ENCODE results near the gene EVC2.

The EVC2 gene

DNA sequence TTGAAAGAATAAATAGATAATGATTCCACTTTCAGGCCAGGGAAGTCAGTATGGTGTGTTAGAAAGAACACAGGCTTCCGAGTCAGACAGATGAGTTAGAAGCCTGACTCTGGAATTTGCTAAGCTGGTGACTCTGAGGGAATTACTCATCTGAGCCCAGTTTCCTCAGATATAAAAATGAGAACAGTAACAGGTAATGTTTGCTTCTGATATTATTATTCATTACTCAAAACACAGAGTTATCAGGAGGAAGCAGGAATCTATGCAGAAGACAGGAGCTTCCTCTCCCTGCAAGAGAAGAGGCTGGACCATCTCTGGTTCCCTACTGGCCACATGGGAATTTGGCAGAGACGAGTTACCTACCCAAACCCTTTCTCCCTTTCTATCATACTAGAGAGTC, 163.1 kb downstream of the EVC2 start:
- Histone ChIP-seq H3K27ac (ENCODE audit: low read length) (no peak overlapping the region), H3K4me3 (ENCODE audit: low read length in 2 of 2) (no peak overlapping the region), H3K27me3 (ENCODE audit: control insufficient read depth in 1 of 2, insufficient read depth in 2 of 2, low read length in 2 of 2) (no peaks in the 10 kb centered on the region), H3K9ac (ENCODE audit: low read length in 2 of 2) (no peak overlapping the region), H3K4me1 (ENCODE audit: control insufficient read depth, insufficient read depth, low read length) (no peaks in the 10 kb centered on the region), H3K9me3 (ENCODE audit: control insufficient read depth in 2 of 2, low read length in 2 of 2) (peaks cover 0 to 3% of the 10 kb centered on the region in 2 donors), H3K36me3 (ENCODE audit: control insufficient read depth in 2 of 2, insufficient read depth in 2 of 2, low read length in 2 of 2) (no peaks in the 10 kb centered on the region)

DNA sequence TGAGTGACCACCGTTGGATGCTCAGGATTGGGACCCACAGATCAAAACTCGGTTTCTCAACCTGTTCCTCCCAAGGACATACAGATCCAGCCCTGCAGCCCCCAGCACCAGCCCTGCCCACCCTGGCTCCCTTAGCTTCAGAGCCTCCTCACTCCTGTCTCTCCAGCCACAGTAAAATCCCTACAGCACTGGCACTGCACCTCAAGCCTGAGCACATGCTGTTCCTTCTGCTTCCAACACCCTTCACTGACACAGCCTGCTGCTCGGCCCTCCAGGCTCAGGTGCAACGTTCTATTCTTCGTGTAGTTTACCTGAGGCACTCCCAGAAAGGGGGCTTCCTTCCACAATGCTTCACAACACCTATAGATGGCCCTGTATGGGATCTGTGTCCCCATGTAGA, 163.6 kb downstream of the EVC2 start:
- Histone ChIP-seq H3K27me3 (ENCODE audit: control insufficient read depth in 1 of 2, insufficient read depth in 2 of 2, low read length in 2 of 2) (no peaks in the 10 kb centered on the region), H3K36me3 (ENCODE audit: control insufficient read depth in 2 of 2, insufficient read depth in 2 of 2, low read length in 2 of 2) (no peaks in the 10 kb centered on the region), H3K4me1 (ENCODE audit: control insufficient read depth, insufficient read depth, low read length) (no peaks in the 10 kb centered on the region), H3K9me3 (ENCODE audit: control insufficient read depth in 2 of 2, low read length in 2 of 2) (peaks cover 0 to 3% of the 10 kb centered on the region in 2 donors), H3K27ac (ENCODE audit: low read length) (no peak overlapping the region), H3K9ac (ENCODE audit: low read length in 2 of 2) (no peak overlapping the region), H3K4me3 (ENCODE audit: low read length in 2 of 2) (no peak overlapping the region)

DNA sequence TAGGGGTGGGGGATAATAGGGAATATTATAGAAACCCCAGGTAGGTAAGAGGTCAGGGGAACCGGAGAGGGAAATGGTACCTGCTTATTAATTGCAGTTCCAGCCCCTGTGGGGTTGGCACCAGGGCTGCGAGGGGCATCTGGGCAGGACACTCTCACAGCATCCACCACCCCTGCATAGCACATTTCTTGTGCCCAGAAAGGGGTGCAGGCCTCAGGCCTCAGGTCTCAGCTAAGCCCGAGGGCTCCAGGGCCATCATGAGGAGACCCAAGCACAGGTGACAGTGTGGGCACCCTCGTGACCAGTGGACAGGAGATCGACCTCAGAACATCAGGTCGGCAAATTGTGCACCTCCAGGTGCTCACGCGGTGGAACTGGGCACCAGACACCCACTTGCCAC, 164.7 kb downstream of the EVC2 start:
- peaks cover 0 to 3% of the 10 kb centered on the region in 2 donors for H3K9me3 ChIP-seq (ENCODE audit: control insufficient read depth in 2 of 2, low read length in 2 of 2)
- no peaks in the 10 kb centered on the region for H3K27me3 ChIP-seq (ENCODE audit: control insufficient read depth in 1 of 2, insufficient read depth in 2 of 2, low read length in 2 of 2)
- H3K9ac ChIP-seq (ENCODE audit: low read length in 2 of 2): no peak overlapping the region
- no peak overlapping the region for H3K27ac ChIP-seq (ENCODE audit: low read length)
- no peaks in the 10 kb centered on the region for H3K36me3 ChIP-seq (ENCODE audit: control insufficient read depth in 2 of 2, insufficient read depth in 2 of 2, low read length in 2 of 2)
- no peak overlapping the region for H3K4me3 ChIP-seq (ENCODE audit: low read length in 2 of 2)
- H3K4me1 ChIP-seq (ENCODE audit: control insufficient read depth, insufficient read depth, low read length): no peaks in the 10 kb centered on the region

DNA sequence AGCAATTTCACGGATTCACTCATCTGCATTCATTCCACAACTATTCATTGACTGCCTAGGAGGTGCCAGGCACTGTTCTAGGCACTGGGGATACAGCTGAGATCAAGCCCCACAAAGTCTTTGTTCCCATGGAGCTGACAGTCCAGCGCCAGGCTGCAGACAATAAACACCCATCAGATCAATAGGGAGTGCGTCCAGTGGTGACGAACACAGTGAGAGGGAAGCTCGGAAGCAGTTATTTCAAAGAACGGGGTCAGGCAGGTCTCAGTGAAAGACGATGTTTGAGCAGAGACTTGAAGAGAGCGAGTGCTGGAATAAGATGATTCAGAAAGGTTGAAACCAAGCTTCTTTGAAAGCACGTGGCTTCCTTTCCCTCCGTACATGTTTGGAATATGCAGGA, 167.2 kb downstream of the EVC2 start:
- no peaks in the 10 kb centered on the region for H3K4me1 ChIP-seq (ENCODE audit: control insufficient read depth, insufficient read depth, low read length)

DNA sequence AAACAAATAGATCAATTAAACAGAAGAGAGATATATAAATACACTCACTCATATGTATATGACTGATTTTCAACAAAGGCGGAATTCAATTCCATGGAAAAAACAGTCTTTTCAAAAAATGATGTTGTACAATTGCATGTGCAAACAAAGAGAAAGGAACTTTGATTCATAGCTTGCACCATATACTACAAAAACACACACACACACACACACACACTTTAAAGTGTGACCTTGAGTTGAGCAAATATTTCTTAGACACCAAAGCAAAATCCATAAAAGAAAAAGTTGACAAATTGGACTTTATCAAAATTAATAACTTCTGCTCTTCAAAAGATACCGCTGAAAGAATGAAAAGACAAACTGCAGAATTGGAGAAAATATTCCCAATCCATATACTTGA, 168.8 kb downstream of the EVC2 start:
- Histone ChIP-seq H3K4me1 (ENCODE audit: control insufficient read depth, insufficient read depth, low read length) (no peaks in the 10 kb centered on the region), H3K36me3 (ENCODE audit: control insufficient read depth in 2 of 2, insufficient read depth in 2 of 2, low read length in 2 of 2) (peaks cover 0 to 2% of the 10 kb centered on the region in 2 donors), H3K27ac (ENCODE audit: low read length) (no peak overlapping the region), H3K9ac (ENCODE audit: low read length in 2 of 2) (no peak overlapping the region), H3K27me3 (ENCODE audit: control insufficient read depth in 1 of 2, insufficient read depth in 2 of 2, low read length in 2 of 2) (no peaks in the 10 kb centered on the region), H3K4me3 (ENCODE audit: low read length in 2 of 2) (no peak overlapping the region), H3K9me3 (ENCODE audit: control insufficient read depth in 2 of 2, low read length in 2 of 2) (peaks cover 0 to 3% of the 10 kb centered on the region in 2 donors)

More for the DNA sequence above, 167.2 kb downstream of the EVC2 start:
- no peaks in the 10 kb centered on the region for H3K27me3 ChIP-seq (ENCODE audit: control insufficient read depth in 1 of 2, insufficient read depth in 2 of 2, low read length in 2 of 2)
- no peaks in the 10 kb centered on the region for H3K36me3 ChIP-seq (ENCODE audit: control insufficient read depth in 2 of 2, insufficient read depth in 2 of 2, low read length in 2 of 2)
- no peaks in the 10 kb centered on the region for H3K9me3 ChIP-seq (ENCODE audit: control insufficient read depth in 2 of 2, low read length in 2 of 2)
- no peak overlapping the region for H3K4me3 ChIP-seq (ENCODE audit: low read length in 2 of 2)
- no peak overlapping the region for H3K9ac ChIP-seq (ENCODE audit: low read length in 2 of 2)
- no peak overlapping the region for H3K27ac ChIP-seq (ENCODE audit: low read length)

DNA sequence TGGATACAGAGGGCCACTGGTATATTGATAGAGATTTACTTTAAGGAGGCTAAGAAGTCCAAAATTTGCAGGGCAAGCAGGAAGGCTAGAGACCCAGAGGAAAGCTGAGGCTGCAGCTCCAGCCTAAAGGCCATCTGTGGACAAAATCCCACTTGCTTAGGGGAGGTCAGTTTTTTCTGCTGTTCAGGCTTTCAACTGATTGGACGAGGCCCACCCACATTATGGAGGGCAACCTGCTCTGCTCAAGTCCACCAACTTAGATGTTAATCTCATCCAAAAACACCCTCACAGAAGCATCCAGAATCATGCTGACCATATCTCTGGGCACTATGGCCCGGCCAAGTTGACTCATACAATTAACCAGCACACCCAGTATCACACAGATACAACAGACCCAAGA, 176.3 kb downstream of the EVC2 start:
- H3K9me3 ChIP-seq (ENCODE audit: control insufficient read depth in 2 of 2, low read length in 2 of 2): peaks cover 0 to 3% of the 10 kb centered on the region in 2 donors
- H3K27me3 ChIP-seq (ENCODE audit: control insufficient read depth in 1 of 2, insufficient read depth in 2 of 2, low read length in 2 of 2): no peaks in the 10 kb centered on the region
- H3K4me3 ChIP-seq (ENCODE audit: low read length in 2 of 2): no peak overlapping the region
- no peak overlapping the region for H3K27ac ChIP-seq (ENCODE audit: low read length)
- no peak overlapping the region for H3K9ac ChIP-seq (ENCODE audit: low read length in 2 of 2)
- H3K4me1 ChIP-seq (ENCODE audit: control insufficient read depth, insufficient read depth, low read length): no peaks in the 10 kb centered on the region
- peaks cover 7 to 11% of the 10 kb centered on the region in 2 donors for H3K36me3 ChIP-seq (ENCODE audit: control insufficient read depth in 2 of 2, insufficient read depth in 2 of 2, low read length in 2 of 2)

DNA sequence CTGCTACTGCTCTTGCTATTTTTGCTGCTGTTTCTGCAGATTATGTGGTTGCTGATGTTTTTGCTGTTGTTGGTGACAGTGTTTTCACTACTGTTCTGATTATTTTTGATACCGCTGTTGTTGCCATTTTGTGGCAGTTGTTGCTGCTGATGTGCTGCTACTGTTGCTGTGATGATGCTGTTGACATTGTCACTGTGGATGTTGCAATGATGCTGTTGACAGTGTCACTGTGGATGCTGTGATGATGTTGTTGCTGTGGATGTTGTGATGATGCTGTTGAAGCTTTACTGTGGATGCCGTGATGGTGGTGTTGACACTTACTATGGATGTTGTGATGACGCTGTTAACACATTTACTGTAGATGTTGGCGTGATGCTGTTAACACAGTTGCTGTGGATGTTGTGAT, 180.3 kb downstream of the EVC2 start:
- H3K4me3 ChIP-seq (ENCODE audit: low read length in 2 of 2): no peak overlapping the region
- H3K27ac ChIP-seq (ENCODE audit: low read length): no peak overlapping the region
- peaks cover 0 to 3% of the 10 kb centered on the region in 2 donors for H3K9me3 ChIP-seq (ENCODE audit: control insufficient read depth in 2 of 2, low read length in 2 of 2)
- H3K27me3 ChIP-seq (ENCODE audit: control insufficient read depth in 1 of 2, insufficient read depth in 2 of 2, low read length in 2 of 2): no peaks in the 10 kb centered on the region
- H3K36me3 ChIP-seq (ENCODE audit: control insufficient read depth in 2 of 2, insufficient read depth in 2 of 2, low read length in 2 of 2): peaks cover 7 to 9% of the 10 kb centered on the region in 2 donors
- no peak overlapping the region for H3K9ac ChIP-seq (ENCODE audit: low read length in 2 of 2)
- peaks cover 3% of the 10 kb centered on the region for H3K4me1 ChIP-seq (ENCODE audit: control insufficient read depth, insufficient read depth, low read length)

DNA sequence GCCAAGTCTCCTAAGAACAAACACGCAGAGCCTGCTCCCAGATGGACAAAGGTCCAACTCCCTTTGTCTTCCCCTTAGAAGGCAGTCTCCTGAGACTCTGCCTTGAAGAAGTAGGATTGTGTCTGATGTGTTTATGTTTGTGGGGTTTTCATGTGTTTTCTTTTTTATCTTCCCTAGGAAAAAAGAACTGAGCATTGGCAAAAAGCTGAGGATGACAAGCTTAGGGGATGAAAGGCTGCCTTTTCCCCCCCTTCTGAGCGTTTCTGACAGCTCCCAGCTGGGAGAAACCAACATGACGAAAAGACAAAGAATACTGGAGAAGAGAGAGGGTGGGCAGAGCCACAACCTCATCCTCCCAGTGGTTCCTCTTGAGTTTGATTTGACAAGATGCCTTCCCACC, 181.1 kb downstream of the EVC2 start:
- Histone ChIP-seq H3K27me3 (ENCODE audit: control insufficient read depth in 1 of 2, insufficient read depth in 2 of 2, low read length in 2 of 2) (no peaks in the 10 kb centered on the region), H3K4me1 (ENCODE audit: control insufficient read depth, insufficient read depth, low read length) (peaks cover 3% of the 10 kb centered on the region), H3K9ac (ENCODE audit: low read length in 2 of 2) (no peak overlapping the region), H3K4me3 (ENCODE audit: low read length in 2 of 2) (no peak overlapping the region), H3K36me3 (ENCODE audit: control insufficient read depth in 2 of 2, insufficient read depth in 2 of 2, low read length in 2 of 2) (peaks cover 4 to 7% of the 10 kb centered on the region in 2 donors), H3K9me3 (ENCODE audit: control insufficient read depth in 2 of 2, low read length in 2 of 2) (peaks cover 0 to 3% of the 10 kb centered on the region in 2 donors), H3K27ac (ENCODE audit: low read length) (no peak overlapping the region)

DNA sequence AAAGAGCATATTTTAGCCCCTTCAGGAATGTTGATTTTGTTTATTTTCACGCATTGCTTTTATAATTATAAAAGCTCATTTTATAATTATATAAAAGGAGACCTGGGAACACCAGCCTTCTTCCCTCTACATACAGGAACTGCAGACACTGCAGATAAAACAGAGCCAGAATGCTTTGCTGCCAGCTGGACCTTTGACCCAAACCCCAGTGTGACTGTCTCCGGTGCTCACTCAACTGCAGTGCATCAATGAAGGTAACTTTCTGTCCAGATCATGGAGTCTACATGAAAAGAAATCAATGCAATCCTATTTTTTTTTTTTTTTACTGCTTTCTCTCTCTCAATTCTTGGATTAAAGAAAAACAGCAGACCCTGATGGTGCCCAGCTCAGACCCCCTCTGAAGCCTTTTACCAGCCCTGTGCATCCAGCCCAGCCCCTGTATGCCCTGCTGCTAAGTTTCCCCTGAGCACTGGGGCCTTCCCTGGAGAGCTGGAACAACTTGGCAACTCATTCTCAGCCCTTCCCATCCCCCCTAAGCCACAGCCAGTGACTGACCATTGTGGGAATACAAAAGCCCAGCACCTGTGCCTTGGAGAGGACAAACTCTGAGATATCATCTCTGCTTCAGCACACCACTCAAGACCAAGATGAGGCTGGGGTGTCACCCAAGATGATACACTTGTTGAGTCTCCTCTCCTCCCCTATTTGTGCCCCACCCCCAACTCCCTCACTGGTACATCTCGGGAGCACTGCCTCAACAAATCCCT, 182.1 kb downstream of the EVC2 start:
- Histone ChIP-seq H3K4me1 (ENCODE audit: control insufficient read depth, insufficient read depth, low read length) (peaks cover 3% of the 10 kb centered on the region), H3K36me3 (ENCODE audit: control insufficient read depth in 2 of 2, insufficient read depth in 2 of 2, low read length in 2 of 2) (peaks cover 4 to 7% of the 10 kb centered on the region in 2 donors), H3K9me3 (ENCODE audit: control insufficient read depth in 2 of 2, low read length in 2 of 2) (peaks cover 0 to 3% of the 10 kb centered on the region in 2 donors), H3K4me3 (ENCODE audit: low read length in 2 of 2) (no peak overlapping the region), H3K27ac (ENCODE audit: low read length) (no peak overlapping the region), H3K9ac (ENCODE audit: low read length in 2 of 2) (no peak overlapping the region), H3K27me3 (ENCODE audit: control insufficient read depth in 1 of 2, insufficient read depth in 2 of 2, low read length in 2 of 2) (no peaks in the 10 kb centered on the region)

DNA sequence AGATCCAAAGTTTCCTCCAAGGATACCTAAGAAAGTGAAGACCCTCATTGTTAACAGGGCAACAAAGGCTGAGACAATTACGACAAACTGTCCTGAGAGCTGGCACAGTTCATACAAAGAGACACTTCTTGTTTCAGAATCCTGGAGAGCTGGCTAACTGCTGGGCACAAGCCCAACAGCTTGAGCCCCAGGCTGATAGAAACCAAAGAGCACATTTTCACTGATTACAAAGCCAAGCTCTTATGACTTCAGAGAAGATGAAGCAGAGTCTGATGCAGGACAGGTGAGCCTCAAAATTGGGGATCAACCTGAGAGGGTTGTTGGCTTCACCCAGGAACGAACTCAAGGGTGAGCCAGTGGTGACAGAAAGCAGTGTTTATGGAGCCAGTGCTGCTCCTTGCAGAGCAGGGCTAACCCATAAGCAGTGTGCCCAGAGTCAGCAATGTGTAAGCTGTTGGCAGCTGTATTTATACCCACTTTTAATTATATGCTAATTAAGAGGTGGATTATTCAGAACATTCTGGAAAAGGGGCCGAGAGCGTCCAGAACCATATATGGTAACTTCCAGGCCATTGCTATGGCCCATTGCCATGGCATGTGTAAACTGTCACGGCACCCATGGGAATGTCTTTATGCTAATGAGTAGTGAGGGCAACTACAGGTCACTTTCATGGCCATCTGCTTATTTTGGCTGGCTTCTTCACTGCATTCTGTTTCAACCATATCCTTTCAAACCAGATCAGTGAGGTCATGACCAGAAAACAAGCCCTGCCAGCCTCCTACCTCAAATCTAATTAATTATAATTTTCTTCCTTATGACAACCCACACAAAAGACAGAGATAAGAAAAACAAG, 183.7 kb downstream of the EVC2 start:
- H3K36me3 ChIP-seq (ENCODE audit: control insufficient read depth in 2 of 2, insufficient read depth in 2 of 2, low read length in 2 of 2): peaks cover 4 to 7% of the 10 kb centered on the region in 2 donors
- H3K4me3 ChIP-seq (ENCODE audit: low read length in 2 of 2): no peak overlapping the region
- peaks cover 3% of the 10 kb centered on the region for H3K4me1 ChIP-seq (ENCODE audit: control insufficient read depth, insufficient read depth, low read length)
- no peak overlapping the region for H3K27ac ChIP-seq (ENCODE audit: low read length)
- H3K27me3 ChIP-seq (ENCODE audit: control insufficient read depth in 1 of 2, insufficient read depth in 2 of 2, low read length in 2 of 2): no peaks in the 10 kb centered on the region
- H3K9me3 ChIP-seq (ENCODE audit: control insufficient read depth in 2 of 2, low read length in 2 of 2): peaks cover 0 to 3% of the 10 kb centered on the region in 2 donors
- H3K9ac ChIP-seq (ENCODE audit: low read length in 2 of 2): no peak overlapping the region

Measured in stomach smooth muscle (tissue), 2 donors.